SU-DHL-6 (cell line): ENCODE measurements around the gene TPI1.

Source experiments
- CTCF ChIP-seq: fragments of 200-600 bp; sonication (generic); IDR thresholded peaks from one replicate; pipeline ENCODE4 v1.5.1; 2017; ENCODE audit warnings: antibody characterized with exemption, mild to moderate bottlenecking, low read length, moderate library complexity; ENCODE audit not compliant: insufficient read depth, poor library complexity, severe bottlenecking
- EZH2phosphoT487 ChIP-seq: fragments of 200-600 bp; sonication (generic), shearing (Covaris generic); conservative IDR thresholded peaks from 2 replicates; pipeline ENCODE4 v1.6.1; 2018; ENCODE audit warnings: mild to moderate bottlenecking, antibody characterized with exemption, low read length, moderate library complexity, mixed read lengths

- no peak for TF ChIP-seq CTCF
- no peak for TF ChIP-seq EZH2phosphoT487
Observed at GRCh38 chr12:6851921-6852650, 15.2 kb upstream of the TPI1 start, which contains the start of gene USP5.
